Fibroblast of skin of right quadriceps (primary cell): ENCODE data around the gene MAGT1.
"Not testable (repeated sequence)": the region's sequence is repeated elsewhere in the genome, so short reads cannot be mapped to it uniquely, and the experiment has no call there.

Experiments used
- DNase-seq: peaks from one replicate; pipeline ENCODE4 v3.0.0-alpha.2; 2013

The MAGT1 gene

DNA sequence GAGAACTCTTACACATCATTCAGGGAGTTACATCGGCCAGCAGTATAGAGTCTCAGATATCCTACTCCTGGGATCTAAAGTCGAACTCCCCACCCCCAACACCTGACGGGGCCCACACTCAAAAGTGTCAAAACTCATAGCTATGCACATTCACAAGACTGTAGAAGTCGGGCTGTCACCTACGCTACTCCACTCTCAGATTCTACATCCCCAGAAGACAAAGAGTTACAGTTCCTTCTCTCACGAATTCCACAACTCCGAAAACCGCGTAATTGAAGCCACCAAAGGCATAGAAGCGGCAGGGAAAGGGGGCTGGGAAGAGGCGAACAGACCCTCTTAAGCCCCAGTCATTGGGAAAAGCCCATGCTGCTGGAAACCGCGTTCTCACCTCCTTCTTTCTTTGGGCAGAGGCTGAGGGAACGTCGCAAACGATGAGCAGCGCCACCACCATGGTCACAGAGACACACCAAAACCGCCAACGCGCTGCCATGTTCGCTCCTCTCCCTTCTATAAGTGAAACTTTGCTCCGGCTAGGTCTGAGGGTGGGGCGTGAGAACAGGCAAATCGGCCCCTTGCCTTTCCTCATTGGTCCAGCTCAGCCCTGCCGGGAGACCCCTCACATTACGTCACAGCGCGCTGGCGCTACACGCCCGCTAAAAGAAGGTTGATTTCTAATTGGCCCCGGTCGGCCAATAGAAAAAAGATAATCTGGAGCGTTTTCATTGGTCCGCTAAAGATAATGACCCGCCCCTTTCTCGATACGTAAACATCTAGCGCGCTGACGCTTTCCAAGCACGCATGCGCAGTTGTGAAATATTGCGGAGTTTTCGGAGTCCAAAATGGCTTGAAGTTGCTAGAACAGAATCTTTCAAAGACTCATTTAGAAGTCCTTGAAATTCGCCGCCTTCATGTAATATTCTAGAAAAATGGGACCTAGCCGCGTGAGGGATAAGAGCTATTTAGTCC lies at the start of gene MAGT1:
Gene MAGT1, minus strand, starts transcription at position 515 of the 966 bp plus-strand sequence. Its CDS starts 25 bp downstream, at position 490.
- peak; percentile 97 for DNase-seq

DNA sequence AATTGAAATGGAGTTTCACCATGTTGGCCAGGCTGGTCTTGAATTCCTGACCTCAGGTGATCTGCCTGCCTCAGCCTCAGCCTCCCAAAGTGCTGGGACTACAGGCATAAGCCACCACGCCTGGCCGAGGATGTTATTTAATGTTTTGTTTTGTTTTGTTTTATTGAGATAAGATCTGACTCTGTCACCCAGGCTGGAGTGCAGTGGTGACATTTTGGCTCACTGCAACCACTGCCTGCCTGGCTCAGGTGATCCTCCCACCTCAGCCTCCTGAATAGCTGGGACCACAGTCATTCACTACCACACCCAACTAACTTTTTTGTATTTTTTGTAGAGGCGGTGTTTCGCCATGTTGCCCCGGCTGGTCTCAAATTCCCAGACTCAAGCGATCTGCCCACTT lies 49.8 kb upstream of the MAGT1 start:
- DNase-seq = not testable (repeated sequence)

DNA sequence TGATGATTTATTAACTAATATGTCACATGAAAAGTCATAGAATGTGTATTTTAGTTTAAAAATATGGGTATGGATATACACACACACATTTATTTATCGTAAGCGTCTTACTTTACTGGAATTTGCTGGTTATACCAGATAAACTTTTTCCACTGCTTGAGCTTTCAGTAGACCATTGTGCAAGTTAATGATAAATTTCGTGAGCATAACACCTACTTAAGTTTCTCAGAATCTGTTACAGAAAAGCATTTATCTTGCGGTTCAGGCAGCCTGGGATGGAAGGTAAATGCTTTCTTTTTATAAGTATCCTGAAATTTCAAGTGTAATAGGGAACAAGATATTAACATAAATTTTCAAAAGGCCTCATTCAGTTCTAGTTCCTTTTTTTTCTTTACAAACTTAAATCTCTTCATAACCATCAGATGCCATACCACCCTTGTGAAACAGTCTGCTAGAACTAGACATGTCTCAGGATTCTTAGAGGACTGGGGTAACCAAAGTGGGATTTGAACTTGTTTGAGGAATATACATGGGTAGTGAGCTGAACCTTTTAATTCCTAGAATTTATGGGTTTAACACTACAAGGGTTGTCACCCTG lies 42.9 kb upstream of the MAGT1 start:
- no peak for DNase-seq

DNA sequence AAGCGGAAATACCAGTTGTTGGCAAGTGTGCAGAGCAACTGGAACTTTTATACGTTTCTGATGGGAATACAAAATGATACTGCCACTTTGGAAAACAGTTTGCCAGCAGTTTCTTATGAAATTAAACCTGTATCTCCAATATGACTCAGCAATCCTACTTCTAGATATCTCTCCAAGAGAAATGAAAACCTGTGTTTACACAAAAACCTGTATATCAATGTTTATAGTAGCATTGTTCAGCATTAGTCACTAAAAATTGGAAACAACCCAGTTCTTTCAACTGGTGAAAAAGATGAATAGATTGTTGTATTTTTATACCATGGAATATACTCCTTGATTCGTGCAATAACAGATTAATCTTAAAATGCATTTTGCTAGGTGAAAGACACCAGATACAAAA lies 42.1 kb upstream of the MAGT1 start:
- DNase-seq = peak; percentile 12

DNA sequence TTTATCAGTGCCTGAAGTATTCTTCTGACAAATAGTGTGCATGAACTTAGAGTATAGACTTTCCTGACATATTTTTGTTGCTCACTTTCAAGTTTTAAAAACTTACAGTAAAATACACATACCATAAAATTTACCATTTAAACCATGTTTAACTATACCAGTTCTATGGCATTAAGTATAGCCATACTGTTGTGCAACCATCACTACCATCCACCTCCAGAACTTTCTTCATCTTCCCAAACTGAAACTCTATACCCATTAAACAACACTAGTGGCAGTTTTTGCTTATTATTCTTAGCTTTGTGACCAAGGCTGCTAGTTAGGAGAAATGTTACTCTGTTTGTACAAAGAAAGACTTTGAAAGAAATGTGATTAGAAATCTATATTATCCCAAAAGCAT lies 41.1 kb upstream of the MAGT1 start:
- DNase-seq = no peak

DNA sequence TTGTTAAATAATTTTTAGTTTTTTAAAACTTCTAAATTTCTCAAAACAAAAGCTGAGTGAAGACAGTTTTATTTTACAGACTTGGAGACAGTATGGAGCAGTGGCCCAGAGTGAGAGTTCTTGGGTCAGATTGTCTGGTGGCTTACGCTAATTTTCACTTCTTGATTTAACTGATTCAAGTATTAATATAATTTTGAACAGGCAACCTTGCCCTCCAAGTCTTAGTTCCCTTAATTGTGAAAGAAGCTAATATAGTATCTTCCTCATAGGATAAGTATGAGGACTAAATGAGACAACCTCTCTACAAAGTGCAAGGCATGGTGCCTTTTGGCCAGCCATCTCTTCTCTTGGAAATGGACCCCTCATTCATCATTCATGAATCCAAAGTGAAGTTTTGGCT lies 40.7 kb upstream of the MAGT1 start:
- DNase-seq = no peak

DNA sequence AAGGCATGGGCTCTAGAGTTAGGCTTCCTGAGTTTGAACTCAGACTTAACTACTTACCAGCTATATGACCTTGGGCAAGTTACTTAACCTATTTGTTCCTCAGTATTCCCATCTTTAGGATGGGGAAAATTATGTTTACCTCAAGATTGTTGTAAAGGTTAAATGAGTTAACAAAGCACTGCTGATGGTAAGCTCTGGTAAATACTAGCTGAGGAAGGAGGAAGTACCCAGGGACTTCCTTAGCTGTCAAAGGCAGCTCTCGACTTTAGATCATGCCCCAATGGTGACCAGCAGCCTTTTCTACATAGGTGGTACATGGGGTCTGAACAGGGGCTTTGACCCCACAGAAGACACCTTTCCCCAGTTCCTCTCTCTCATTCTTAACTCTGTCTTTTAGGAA lies 35.3 kb upstream of the MAGT1 start:
- no peak for DNase-seq

DNA sequence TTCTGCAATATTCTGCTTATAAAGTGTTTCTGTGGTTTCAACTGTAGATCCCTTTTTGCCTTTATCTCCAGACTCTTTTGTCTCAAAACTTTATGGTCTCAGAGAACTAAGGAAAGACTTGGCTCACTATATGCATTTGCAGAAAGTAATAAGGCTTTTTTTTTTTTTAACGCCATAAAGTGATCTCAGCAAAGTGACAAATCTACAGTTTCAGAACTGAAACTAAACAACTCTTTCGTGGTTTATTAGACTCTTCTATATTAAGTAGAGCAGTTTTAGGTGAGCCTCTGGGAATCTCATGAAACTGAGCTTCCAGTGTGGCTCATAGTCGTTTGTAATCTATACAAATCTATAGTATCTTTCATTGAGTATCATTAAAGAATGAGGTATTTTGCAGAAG lies 30.5 kb upstream of the MAGT1 start:
- DNase-seq = no peak

DNA sequence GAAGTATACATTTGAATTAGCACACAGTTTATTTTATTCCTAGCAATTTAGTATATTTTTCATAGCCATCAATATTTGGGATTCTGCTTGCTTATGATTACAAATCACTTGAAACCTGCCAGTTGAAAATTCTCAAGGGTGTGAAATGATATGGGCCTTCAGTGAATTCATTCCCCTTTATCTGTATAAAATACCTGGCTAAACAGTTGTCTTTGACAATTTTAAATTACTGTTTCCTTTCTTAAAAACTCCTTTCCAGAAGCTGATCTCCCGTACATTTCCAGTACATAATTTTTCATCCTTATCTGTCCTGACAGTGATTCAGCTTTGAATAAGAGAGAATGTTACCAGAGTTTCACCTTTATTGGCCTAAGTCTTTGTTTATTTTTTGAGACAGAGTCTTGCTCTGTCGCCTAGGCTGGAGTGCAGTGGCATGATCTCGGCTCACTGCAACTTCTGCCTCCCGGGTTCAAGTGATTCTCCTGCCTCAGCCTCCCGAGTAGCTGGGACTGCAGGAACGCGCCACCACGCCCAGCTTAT lies 29.2 kb upstream of the MAGT1 start:
- no peak for DNase-seq

DNA sequence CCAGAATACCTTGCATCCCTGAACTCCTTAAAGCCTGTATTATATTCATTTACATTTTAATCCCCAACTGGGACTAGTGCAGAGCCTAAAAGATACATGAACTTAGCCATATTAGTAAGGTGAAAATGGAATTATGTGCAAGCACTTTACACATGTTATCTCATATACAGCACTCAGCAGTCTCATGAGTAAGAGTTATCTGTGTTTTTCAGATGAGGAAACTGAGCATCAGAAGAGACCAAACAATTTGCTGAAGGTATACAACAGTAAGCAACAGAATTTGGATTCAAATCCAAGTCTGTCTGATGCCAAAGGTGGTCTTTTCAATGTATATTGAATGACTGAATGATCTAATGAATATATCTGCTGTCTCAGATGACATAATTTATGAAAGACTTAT lies 27.6 kb upstream of the MAGT1 start:
- no peak for DNase-seq

DNA sequence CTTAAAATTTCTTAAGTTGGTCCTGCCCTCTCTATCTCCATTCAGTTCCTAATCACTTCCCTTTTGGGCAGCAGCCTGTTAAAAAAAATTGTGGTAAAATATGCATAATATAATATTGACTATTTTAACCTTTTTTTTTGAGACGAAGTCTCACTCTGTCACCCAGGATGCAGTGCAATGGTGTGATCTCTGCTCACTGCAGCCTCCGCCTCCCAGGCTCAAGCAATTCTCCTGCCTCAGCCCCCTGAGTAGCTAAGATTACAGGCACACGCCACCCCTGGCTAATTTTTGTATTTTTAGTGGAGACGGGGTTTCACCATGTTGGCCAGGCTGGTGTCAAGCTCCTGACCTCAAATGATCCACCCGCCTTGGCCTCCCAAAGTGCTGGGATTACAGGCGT lies 24.1 kb upstream of the MAGT1 start:
- not testable (repeated sequence) for DNase-seq

DNA sequence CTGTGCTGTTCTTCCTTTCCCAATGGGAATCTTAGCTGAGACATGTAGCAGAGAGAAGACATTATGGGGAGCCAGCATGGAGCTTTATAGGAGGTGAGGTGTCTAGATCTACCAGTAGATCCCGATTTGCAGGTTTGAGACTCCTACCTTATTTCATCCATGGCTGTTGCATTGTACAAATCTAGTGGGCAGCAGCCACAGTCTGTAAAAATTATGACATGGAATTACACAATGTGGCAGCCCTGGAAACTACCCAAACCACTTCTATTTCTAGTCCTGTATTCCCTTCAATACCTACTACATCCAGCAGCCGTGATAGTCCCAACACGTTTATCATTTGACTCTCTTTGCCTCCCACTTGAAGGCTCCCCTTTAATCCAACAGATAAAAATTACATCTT lies 23.3 kb upstream of the MAGT1 start:
- no peak for DNase-seq

DNA sequence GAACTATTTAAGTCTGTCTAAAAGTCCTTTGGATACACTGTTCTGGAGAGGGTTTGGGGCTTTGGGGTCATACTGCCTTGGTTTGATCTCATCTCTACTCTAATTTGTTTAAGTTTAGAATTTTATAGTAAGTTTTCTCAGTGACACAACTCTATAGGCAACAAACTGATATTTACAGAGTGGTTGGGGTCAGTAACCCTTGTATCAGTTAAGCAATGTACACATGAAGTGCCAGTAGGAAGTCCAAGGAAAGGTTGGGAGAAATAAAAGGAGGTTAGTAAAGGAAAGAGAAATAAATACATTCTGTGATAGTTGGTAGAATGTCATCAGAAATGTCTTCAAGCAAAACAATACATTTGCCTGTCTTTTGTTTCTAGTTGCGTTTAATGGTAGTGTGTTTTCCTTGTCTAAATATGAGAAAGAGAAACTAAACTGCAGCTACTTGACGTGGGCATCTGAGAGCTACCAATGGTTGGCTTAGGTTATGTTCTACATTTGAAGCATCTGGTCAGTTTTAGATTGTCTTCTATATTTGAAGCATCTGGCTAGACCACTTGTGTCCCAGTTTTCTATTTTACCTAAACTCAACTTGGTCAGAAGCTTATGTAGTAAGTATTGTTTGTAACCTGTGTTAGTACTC lies 22.2 kb upstream of the MAGT1 start:
- DNase-seq = no peak

DNA sequence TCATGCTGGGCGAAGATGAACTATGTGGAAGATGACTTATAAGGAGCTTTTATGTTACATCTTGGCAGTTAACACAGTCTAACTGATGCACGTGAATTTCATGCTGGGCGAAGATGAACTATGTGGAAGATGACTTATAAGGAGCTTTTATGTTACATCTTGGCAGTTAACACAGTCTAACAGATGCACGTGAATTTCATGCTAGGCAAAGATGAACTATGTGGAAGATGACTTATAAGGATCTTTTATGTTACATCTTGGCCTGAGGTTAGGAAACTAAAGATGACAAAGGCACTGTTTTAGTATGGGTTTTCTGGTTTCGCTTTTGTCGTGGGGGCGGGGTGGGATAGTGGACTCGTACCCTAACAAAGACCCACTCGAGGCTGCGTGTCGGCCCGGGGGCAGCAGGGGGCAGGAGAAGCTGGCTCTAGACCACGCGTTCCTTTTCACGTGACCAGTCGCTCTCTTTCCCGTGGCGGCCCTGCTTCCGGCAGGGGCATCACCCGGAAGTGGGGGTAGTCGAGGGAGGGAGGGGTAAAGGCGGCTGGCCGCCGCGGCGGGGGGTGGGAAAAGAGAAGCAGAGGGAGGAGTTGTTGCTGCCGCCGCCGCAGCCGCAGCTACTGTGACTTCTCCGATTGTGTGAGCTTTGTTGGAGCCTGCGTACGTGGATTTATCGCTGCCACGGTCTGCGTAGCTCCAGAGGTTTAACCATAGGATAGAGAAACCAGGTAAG lies 15.0 kb upstream of the MAGT1 start, which contains the start of gene ATP7A:
Gene ATP7A, plus strand, starts transcription at position 586 of the 733 bp plus-strand sequence. CDS start 60,949 bp downstream, outside the sequence.
- peak; percentile 89 for DNase-seq

DNA sequence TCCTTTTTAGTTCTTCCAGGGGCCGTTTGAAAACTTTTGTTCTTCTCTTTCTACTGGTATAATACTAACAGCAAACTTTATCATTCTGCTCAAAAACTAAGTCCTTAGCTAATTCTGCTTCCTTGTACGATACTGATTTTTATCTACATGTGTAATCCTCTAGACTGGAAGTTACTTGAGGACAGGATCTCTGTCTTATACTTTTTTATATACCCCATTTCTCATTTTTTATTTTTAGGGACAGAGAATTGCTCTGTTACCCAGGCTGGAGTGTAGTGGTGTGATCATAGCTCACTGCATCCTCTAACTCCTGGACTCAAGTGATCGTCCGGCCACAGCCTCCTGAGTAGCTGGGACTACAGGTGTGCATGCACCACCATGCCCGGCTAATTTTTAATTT lies 6.3 kb upstream of the MAGT1 start:
- no peak for DNase-seq

DNA sequence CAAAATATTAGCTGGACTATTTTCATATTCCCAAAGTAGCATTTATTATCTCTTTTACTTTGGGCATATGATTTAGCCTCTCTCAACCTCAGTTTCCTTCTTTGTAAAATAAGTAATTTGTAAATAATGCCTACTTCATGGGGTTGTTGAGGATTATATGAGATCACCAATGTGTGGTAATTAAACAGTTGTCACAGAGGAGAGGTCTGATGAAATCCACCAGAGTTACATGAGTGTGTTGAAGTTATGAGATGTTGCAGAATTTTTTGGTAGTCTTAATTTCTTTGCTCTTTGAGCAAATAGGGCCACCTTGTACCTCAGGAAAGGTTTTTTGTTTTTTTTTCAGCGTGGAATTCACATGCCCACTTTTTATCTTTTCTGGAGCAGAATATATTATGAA lies 5.5 kb upstream of the MAGT1 start:
- no peak for DNase-seq

DNA sequence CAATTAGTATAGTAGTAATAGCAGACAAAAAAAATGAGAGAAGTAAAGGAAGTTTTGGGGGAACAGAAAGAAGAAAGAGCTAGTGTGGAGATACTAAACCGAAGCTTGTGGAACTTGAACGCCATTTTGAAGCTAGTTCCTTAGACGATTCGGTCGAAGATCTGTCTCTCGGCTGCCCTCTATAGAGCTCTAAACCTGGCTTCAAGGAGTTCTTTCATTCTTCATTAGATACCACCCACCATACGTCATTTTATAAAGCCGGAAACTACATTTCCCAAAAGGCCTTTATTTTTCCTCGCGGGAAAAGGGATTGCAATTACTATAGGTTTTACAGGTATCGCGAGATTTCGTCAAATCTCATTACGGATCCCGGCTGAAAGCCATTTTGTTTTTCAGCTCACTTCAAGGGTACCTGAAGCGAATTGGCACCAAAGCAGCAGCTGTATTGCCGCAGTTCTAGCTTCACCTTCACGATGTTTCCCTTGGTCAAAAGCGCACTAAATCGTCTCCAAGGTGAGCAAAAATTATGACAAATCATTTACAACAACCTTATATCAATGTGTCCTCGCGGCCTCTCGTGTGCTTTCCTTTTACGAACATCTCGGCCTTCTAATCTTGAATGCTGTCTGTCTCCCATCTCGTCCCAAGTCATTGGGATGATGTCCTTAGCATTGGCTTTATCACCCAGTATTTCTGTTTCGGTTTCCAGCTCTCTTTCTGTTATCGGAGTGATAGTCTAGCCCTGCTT lies 4.0 kb upstream of the MAGT1 start, which contains the start of gene COX7B:
Gene COX7B, plus strand, starts transcription at position 388 of the 748 bp plus-strand sequence. Its CDS starts 86 bp downstream, at position 474.
- peak; percentile 97 for DNase-seq

DNA sequence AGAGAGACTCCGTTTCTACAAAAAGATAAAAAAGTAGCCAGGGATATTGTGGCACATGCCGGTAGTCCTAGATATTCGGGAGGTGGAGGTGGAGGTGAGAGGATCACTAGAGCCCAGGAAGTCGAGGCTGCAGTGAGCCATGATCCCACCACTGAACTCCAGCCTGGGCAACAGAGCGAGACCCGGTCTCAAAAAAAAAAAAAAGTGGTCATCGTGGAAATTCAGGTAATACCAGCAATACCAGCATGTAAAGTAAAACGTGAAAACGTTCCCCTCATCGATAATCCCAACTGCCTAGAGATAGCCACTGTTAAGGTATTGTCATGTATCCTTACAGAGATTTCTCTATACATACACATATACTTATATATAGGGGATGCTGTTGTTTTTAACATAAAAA lies 1.5 kb downstream of the MAGT1 start:
- no peak for DNase-seq

DNA sequence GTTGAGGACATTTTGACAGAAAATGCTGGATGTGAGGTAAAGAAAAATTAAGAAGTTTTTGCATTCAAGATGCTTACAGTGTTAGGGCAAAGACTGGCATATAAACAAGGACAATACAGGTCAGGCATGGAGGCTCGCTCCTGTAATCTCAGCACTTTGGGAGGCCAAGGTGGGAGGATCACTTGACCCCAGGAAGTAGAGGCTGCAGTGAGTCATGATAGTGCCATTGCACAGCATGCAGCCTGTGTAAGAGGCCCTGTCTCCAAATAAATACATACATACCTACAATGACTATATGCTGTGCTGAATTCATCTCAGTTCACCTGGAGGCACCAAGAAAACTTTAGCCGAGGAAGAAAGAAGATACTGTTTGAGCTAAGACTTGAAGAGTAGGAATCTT lies 2.3 kb downstream of the MAGT1 start:
- no peak for DNase-seq

DNA sequence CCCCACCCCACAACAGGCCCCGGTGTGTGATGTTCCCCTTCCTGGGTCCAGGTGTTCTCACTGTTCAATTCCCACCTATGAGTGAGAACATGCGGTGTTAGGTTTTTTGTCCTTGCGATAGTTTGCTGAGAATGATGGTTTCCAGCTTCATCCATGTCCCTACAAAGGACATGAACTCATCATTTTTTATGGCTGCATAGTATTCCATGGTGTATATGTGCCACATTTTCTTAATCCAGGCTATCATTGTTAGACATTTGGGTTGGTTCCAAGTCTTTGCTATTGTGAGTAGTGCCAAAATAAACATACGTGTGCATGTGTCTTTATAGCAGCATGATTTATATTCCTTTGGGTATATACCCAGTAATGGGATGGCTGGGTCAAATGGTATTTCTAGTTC lies 13.8 kb downstream of the MAGT1 start:
- not testable (repeated sequence) for DNase-seq

DNA sequence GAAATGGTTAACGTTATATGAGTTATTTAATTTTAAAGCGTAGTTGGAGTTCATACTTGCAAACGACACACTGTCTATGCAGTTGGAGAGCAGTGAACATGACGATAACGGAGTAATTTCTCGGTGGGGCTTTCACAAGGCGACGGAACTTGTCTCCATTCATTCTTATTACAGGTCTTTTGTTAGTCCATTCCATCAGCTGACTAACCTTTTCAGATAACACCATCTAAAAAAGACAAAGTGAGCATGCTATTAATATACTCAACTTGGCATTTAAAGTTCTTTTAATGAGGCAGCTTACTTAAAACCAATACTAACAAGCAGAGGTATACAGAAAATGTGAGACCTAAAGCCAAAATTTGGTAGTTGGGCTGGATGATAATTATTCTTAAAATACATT lies 19.9 kb downstream of the MAGT1 start:
- DNase-seq = no peak

DNA sequence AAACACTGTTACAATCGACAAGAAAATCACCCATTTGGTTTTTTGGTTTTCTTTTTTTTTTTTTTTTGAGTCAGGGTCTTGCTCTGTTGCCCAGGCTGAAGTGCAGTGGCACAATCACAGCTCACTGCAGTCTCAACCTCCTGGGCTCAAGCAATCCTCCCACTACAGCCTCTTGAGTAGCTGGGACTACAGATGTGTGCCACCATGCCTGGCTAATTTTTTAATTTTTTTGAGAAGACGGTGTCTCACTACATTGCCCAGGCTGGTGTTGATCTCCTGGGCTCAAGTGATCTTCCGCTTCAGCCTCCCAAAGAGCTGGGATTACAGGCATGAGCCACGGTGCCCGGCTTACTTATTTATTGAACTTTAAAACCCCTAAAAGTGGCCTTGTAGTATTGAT lies 63.7 kb downstream of the MAGT1 start:
- not testable (repeated sequence) for DNase-seq
